Measurements from ENCODE around the gene ACAD9.
"Not testable (repeated sequence)": the region's sequence is repeated elsewhere in the genome, so short reads cannot be mapped to it uniquely, and the experiment has no call there.

ACAD9 gene

DNA sequence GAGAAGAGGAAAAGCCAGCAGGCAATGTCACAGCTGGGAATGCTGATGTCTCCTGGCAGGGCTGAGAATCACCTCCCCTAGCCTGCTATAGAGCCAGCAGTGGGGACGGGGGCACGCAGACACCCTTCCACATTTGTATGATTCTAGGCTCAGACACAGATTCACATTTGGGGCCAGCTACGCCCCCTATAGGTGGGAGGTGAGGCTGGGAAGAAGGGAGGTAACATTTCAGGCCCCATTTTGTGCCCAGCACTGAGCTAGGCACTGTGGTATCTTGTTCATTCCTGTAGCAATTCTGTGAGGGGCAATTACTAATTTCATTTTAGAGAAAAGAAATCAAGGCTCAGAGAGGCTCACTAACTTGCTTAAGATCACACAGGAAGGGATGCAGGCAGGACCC lies 15.9 kb upstream of the ACAD9 start:
- no peak for DNase-seq

DNA sequence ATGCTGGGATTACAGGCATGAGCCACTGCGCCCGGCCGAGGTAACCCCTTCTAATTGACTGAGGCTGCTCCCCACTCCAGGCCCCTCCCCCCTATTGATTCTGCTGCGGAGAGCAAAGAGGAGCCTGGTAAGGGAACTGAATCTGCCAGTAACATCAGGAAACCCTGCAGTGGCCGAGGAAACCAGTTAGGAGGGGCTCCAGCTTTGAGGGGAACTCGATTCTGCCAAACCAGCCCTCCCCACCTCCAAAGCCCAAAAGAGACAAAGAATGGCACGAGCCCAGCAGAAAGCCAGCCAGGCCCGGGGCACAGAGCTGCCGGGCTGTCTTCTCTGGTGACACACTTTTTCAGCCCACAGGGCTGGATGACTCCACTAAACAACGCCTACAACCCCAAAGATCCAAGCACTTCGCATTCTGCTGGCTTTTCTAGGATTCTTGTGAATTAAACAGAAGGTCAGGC lies 15.0 kb upstream of the ACAD9 start:
- no peak for DNase-seq

DNA sequence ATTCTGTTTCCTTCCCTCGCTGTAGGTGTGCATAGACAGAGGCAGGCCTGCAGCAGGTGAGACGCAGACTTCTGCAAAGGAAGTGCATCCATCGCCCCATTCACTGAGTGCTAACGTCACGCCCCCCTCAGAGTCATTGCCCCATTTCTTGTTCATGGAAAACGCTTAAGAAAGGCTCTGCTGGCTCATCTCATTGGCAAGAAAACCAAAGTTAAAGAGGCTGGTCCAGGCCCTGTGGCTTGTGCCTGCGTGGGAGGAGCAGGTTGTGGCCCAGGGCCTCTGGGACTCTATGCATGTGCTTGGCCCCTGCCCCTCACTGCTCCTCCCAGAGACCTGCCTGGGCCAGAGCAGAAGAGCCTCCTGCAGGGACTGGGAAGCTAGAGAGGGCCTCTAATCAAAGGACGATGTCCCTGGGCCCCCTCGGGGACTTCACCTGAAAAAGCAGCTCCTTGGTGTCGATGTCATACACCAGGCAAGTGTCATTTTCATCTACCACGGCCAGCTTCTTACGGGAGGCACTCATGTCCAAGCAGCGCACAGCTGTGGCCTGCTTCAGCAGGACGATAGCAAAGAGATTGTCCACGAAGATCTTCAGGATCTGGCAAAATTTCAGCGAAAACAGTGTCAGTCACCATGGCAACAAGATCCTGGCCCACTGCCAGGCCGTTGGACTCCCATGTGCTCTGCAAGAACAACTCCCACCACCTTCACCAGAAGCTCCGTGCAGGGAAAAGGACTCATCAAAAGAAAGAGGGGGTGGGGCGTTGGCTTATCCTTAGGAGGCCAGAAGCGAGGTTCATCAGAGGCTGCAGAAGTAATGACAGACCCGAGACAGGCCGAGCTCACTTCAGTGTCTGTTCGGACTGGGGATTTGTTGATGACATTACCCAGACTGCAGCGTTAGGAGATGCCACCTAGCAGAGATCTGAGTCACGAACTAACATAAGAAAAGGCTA lies 14.3 kb upstream of the ACAD9 start:
- not testable (repeated sequence) for DNase-seq

- no peak for DNase-seq
Measured at GRCh38 chr3:128867200-128868125, 12.0 kb upstream of the ACAD9 start.

DNA sequence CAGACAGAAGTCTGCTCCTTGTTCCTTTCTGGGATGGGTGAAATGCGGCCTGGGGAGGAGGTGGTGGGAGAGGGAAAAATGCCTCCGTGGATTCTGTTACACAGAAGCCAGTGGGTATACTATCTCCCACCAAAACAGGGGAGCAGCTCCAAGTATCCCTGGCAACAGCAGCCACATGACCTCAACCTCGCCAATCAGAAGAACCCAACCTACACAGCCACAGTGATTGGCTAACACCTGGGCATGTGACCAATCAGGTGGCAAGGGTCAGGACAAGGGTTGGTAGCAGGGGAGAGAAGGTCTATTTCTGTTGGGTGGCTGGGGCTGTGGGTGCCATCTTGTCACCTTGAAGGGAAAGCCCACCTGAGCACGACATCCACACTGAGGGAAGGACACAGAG lies 9.1 kb upstream of the ACAD9 start:
- no peak for DNase-seq

- no peak for DNase-seq
Measured at GRCh38 chr3:128872282-128872681, 7.1 kb upstream of the ACAD9 start.

DNA sequence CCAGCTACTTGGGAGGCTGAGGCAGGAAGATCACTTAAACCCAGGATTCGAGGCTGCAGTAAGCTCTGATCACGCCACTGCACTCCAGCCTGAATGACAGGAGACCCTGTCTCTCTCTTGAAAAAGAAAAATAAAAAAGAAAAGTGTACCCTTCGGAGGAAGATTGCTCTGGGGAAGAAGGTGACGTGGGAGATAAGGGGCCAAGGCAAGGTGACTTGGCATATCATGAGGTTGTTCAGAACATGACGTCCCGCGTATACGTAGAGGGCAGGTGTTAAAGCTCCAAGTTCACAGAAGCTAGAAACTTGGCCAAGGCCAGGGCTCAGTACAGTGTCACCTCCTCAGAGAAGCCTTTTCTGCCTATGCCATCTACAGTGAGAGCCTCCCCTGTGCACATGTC lies 6.7 kb upstream of the ACAD9 start:
- DNase-seq: no peak

DNA sequence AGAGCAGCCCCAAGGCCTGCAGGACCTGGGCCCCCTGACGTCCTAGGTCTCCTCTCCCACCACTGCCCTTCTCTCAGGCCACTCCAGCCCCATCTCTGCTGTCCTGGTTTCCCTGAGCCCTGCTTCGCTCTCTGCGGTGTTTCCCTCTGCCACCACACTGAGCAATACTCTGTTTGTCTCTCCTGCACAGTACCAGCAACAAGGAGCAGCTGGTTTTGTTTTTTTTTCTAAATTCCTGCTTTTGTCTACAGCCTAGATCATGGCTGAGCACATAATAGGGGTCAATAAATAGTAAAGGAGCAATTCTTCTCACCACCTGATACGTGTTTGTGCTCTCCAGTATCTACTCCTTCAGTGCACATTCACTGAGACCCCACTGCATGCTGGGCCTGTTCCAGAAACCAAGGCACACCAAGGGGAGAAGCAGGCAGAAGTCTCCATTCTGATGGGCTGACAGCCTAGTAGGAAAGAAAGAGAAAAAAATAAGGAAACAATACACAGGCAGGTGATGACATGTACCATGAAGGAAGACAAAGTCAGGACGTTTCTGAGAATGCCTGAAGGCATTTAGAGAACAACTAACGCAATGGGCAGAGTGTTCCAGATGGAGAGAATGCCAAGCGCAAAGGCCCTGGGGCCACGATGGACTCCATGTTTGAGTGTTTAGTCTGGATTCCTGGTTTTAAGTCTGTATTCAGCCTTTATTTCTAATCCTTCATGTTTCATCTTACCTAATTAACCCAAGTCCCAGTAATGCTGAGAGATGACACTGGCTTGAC lies 6.0 kb upstream of the ACAD9 start:
- no peak for DNase-seq

DNA sequence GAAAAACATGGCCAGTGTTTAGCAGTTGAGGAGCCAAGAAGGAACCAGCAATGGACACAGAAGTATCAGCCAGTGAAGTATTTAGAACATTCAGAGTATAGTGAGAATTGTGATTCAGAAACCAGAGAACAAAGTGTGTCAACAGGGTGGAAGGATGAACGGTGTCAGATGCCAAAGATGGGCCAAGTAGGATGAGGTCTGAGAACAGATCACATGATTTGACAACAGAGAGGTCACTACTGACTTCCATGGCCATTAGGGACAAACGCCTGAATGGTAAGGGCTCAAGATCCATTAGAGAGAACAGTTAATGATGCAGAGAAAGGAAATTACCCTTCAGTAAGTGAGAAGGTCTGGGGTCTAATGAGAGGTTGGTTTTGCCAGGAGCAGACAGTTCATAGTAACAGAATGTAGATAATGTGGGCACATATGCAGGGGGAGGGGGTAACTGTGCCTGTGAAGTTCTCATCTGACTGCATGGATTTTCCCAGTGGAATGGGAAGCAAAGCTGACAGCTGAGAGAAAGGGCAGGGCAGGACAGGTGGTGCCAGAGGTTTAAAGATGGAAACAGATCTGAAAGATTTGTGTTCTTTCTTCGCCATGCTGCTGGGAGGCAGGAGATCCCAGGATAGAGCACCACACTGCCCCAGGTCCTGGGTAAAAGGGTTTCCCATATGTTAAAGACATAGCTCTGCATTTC lies 4.8 kb upstream of the ACAD9 start:
- DNase-seq: no peak

DNA sequence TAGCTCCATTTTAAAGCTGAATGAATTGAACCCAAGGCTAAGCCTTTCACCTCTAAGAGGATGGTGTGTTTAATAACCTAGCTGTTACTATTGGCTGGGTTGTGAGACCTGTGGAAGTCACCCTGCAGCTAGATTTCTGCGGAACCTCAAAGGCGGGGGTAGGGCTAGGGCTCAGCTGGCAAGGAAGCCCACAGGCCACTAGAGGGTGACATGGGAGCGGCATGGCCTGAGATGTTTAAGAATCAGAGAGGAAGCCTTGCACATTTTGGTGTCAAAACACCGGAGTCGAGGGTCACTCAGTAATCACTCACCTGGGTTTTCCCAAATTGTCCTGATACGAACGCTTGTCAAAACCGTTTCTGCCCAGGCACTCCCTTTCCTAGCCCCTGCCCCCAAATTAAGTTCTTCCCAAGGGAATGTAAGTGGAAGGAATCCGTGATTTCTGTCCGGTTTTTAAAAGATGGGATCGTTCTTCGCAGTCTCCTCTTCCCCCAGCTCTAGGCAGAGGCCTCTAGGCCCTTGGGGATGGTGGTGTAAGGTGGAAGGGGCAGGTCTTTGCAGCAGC lies 3.8 kb upstream of the ACAD9 start:
- no peak for DNase-seq

GRCh38 chr3:128878011-128878457 lies 1.4 kb upstream of the ACAD9 start:
- no peak for DNase-seq

- DNase-seq: no peak
Measured at GRCh38 chr3:128878556-128879124, 780 bp upstream of the ACAD9 start.

- DNase-seq: no peak
Measured at GRCh38 chr3:128879991-128880390, 571 bp downstream of the ACAD9 start.

DNA sequence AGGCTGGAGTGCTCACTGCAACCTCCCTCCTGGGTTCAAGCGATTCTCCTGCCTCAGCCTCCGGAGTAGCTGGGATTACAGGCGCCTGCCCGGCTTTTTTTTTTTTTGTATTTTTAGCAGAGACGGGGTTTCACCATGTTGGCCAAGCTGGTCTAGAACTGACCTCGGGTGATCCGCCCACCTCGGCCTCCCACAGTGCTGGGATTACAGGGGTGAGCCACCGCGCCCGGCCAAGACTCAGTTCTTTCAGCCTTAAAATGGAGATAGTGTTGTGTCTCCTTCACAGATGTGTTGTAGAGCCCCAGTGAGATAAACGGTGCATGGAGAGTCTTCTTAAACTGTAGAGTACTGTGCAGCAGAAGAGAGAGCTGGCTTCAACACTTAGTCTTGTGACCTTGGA lies 1.0 kb downstream of the ACAD9 start:
- DNase-seq: not testable (repeated sequence)

DNA sequence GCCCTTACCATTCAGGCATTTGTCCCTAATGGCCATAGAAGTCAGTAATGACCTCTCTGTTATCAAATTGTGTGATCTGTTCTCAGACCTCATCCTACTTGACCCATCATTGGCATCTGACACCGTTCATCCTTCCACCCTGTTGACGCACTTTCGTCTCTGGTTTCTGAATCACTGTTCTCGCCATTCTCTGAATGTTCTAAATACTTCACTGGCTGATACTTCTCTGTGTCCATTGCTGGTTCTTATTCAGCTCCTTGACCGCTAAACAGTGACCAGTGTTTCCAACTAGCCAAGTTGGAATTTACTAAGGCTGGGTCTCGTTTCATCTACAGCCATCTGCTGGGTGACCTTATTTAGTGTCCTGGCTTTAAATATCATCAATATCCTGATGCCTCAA lies 2.2 kb downstream of the ACAD9 start:
- no peak for DNase-seq

GRCh38 chr3:128882719-128883118 lies 3.3 kb downstream of the ACAD9 start:
- DNase-seq: no peak

DNA sequence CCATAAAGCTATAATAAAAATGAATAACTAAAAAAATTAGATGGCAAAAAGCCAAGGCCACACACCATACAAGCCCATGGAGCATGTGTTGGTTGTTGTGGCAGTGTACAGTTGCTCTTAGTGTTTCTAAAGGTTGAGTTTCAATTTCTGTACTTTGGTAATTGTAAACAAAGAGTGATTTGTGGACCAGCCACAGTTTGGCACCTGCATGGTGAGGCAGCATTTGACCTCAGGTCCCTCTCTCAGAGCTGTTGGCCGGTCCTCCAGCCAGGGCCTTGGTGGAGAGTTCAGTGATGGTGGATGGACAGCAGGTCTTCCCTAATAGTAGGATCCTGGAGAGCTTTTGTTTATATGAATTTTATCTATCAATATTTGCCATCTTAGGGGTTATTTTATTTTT lies 5.6 kb downstream of the ACAD9 start:
- DNase-seq: no peak

- DNase-seq: no peak
Measured at GRCh38 chr3:128889139-128889894, 9.9 kb downstream of the ACAD9 start.

DNA sequence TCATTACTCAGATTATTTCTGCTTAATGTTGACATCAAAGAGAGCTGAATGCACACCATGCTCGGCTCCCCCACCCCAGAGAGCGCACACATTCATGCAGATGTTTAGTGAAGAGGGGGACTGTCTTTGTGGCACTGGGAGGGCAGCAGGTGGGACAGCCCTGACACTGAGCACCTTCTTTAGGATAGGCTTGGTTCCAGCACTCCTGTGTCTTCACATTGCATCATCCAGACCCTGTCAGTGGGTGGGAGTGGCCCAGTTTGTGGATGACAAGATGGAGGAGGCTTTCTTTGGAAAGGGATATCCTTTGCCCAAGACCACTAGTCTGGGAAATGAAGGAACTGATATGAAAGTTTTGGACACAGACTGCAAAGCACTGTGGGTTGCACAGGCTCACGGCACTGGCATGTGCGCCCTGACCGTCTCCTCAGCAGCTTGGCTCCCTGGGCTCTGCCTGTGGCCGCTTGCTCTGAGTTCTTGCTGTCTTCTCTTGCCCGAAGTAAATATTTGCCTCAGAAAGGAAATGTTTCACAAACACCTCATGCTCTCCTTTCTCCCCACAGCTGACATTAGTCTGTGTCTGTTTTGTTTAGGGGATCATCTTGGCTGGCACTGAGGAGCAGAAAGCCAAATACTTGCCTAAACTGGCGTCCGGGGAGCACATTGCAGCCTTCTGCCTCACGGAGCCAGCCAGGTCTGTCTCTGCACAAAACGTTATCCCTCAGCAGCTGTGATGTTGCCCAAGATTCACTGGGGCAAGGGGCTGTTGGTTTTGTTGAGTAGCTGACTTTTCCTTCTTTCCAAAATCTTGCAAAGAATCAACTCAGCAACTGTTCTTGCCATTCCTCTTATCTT lies 16.6 kb downstream of the ACAD9 start:
- DNase-seq: no peak

- DNase-seq: no peak
Measured at GRCh38 chr3:128902426-128902825, 23.0 kb downstream of the ACAD9 start.

All from NCI-H1417 treated with DMSO at 0.1 percent for 48 hours (cell line).